GM12801 (cell line): ENCODE data around the gene LY86.

Source experiments
- CTCF ChIP-seq: IDR thresholded peaks from one replicate; pipeline ENCODE4 v1.5.1; 2011; ENCODE audit warnings: control low read depth; ENCODE audit not compliant: insufficient read length; ENCODE audit errors: extremely low read depth

The LY86 gene

GRCh38 chr6:6588064-6588923 is at the start of gene LY86:
Gene LY86 (plus strand): TSS chr6:6588720. CDS start chr6:6588735, 15 bp downstream.
- TF ChIP-seq CTCF = no peak

GRCh38 chr6:6539036-6539435 is 49.5 kb upstream of the LY86 start:
- TF ChIP-seq CTCF = no peak

- no peak for TF ChIP-seq CTCF
Observed at GRCh38 chr6:6542357-6542756, 46.2 kb upstream of the LY86 start.

- TF ChIP-seq CTCF = no peak
Observed at GRCh38 chr6:6543181-6543879, 45.2 kb upstream of the LY86 start.

- TF ChIP-seq CTCF = no peak
Observed at GRCh38 chr6:6545616-6546317, 42.8 kb upstream of the LY86 start.

GRCh38 chr6:6546318-6547109 is 42.0 kb upstream of the LY86 start:
- no peak for TF ChIP-seq CTCF
